Thyroid gland (tissue), 4 donors: Measurements from ENCODE around the gene NR3C1. TPM values are rescaled to one million over a fixed set of nuclear protein-coding genes. Genes with fewer than 3 reads are reported as not detected.

Source experiments
- small RNA-seq: library from RNA; depleted of rRNA; stranded (forward); fragments of <200 nt; gene quantifications from one replicate; pipeline ENCODE3, GENCODE V24; 2016
- total RNA-seq, 4 donors: library from RNA; depleted of rRNA; stranded (reverse); fragments of >200 nt; gene quantifications; one replicate each; pipeline ENCODE4 v1.2.3, GENCODE V29; 2016

Gene NR3C1
- total RNA-seq, 4 donors from 2014 or later = 59.4 to 67.7 (median 65.3) TPM

Small RNA genes lying within 50 kb of the gene (small RNA-seq; reads per million reads assigned to genes)
- not detected for gene AC091925.2
